NCI-H1930 (cell line): ENCODE data around the gene TAF7.
"Not testable (repeated sequence)": the region's sequence is repeated elsewhere in the genome, so short reads cannot be mapped to it uniquely, and the experiment has no call there.

Experiments
- DNase-seq, 2 experiments: peaks; one replicate each; lab custom pipeline; 2025; lab: John Stamatoyannopoulos, UW

TAF7 gene

GRCh38 chr5:141320225-141321169 is at the start of gene TAF7:
TAF7 (minus strand) TSS chr5:141320784; CDS start chr5:141320044, 740 bp downstream.
- DNase-seq = peak; percentile 69 to 87

- no peak for DNase-seq
Observed at GRCh38 chr5:141366016-141366896, 45.7 kb upstream of the TAF7 start.

- no peak for DNase-seq
Observed at GRCh38 chr5:141363952-141364660, 43.5 kb upstream of the TAF7 start, which contains the start of gene PCDHGA5. PCDHGA5 (plus strand) TSS chr5:141364162; CDS start chr5:141364331, 169 bp downstream.

GRCh38 chr5:141362719-141363118 is 42.1 kb upstream of the TAF7 start:
- no peak for DNase-seq

- DNase-seq = no peak
Observed at GRCh38 chr5:141360685-141361084, 40.1 kb upstream of the TAF7 start.

GRCh38 chr5:141359790-141360426 is 39.3 kb upstream of the TAF7 start, which contains the start of gene PCDHGB2:
PCDHGB2 (plus strand) TSS chr5:141359994; CDS start chr5:141360136, 142 bp downstream.
- DNase-seq = no peak

- DNase-seq = no peak
Observed at GRCh38 chr5:141356950-141357349, 36.4 kb upstream of the TAF7 start.

- DNase-seq = no peak
Observed at GRCh38 chr5:141356133-141356532, 35.5 kb upstream of the TAF7 start.

GRCh38 chr5:141355641-141356040 is 35.1 kb upstream of the TAF7 start:
- no peak for DNase-seq

GRCh38 chr5:141354900-141355469 is 34.4 kb upstream of the TAF7 start, which contains the start of gene PCDHGA4:
PCDHGA4 (plus strand) TSS chr5:141355021; CDS start chr5:141355108, 87 bp downstream.
- no peak for DNase-seq

- no peak for DNase-seq
Observed at GRCh38 chr5:141351591-141351990, 31.0 kb upstream of the TAF7 start.

GRCh38 chr5:141349917-141350619 is 29.5 kb upstream of the TAF7 start, which contains the start of gene PCDHGB1:
PCDHGB1 (plus strand) TSS chr5:141350099; CDS start chr5:141350261, 162 bp downstream.
- DNase-seq = peak; percentile 64 to 72

GRCh38 chr5:141346017-141346416 is 25.4 kb upstream of the TAF7 start:
- not testable (repeated sequence) for DNase-seq

- DNase-seq = no peak
Observed at GRCh38 chr5:141345327-141345726, 24.7 kb upstream of the TAF7 start.

- no peak for DNase-seq
Observed at GRCh38 chr5:141343953-141344463, 23.4 kb upstream of the TAF7 start.

GRCh38 chr5:141343242-141343952 is 22.8 kb upstream of the TAF7 start, which contains the start of gene PCDHGA3:
PCDHGA3 (plus strand) TSS chr5:141343829; CDS start chr5:141344034, 205 bp downstream.
- no peak for DNase-seq

- no peak for DNase-seq
Observed at GRCh38 chr5:141342773-141343172, 22.2 kb upstream of the TAF7 start.

GRCh38 chr5:141340781-141341354 is 20.3 kb upstream of the TAF7 start:
- not testable (repeated sequence) for DNase-seq
